H9 (cell line): ENCODE data around the gene DIRAS3. TPM values are rescaled to one million over a fixed set of nuclear protein-coding genes. Genes with fewer than 3 reads are reported as not detected.

Experiments
- DNase-seq: peaks from one replicate; pipeline ENCODE4 v3.0.0-alpha.2; 2017
- H2AFZ ChIP-seq: one replicate; pipeline ENCODE4 v1.6.1; 2013; ENCODE audit warnings: mild to moderate bottlenecking, low read length, control low read depth, moderate library complexity
- H2AK5ac ChIP-seq: 2 replicates; pipeline ENCODE4 v1.6.1; 2013; ENCODE audit warnings: low read length, control low read depth, mixed read lengths; ENCODE audit not compliant: insufficient read length
- H2BK120ac ChIP-seq: one replicate; pipeline ENCODE4 v1.6.1; 2013; ENCODE audit warnings: low read depth, mild to moderate bottlenecking, low read length, control low read depth, inconsistent platforms; ENCODE audit not compliant: poor library complexity, severe bottlenecking
- H2BK12ac ChIP-seq: 2 replicates; pipeline ENCODE4 v1.6.1; 2013; ENCODE audit warnings: low read length, control low read depth, mixed read lengths, low read depth; ENCODE audit not compliant: insufficient read length
- H2BK15ac ChIP-seq: 2 replicates; pipeline ENCODE4 v1.6.1; 2013; ENCODE audit warnings: low read depth, low read length, control low read depth
- H2BK20ac ChIP-seq: one replicate; pipeline ENCODE4 v1.6.1; 2013; ENCODE audit warnings: low read depth, mild to moderate bottlenecking, low read length, control low read depth, inconsistent platforms; ENCODE audit not compliant: poor library complexity, severe bottlenecking
- H2BK5ac ChIP-seq: 2 replicates; pipeline ENCODE4 v1.6.1; 2013; ENCODE audit warnings: low read length, control low read depth, mixed read lengths; ENCODE audit not compliant: insufficient read length
- H3K14ac ChIP-seq: 2 replicates; pipeline ENCODE4 v1.6.1; 2013; ENCODE audit warnings: low read length, control low read depth; ENCODE audit not compliant: insufficient read depth
- H3K18ac ChIP-seq: 2 replicates; pipeline ENCODE4 v1.6.1; 2013; ENCODE audit warnings: low read depth, mild to moderate bottlenecking, mixed read lengths, low read length, control low read depth; ENCODE audit not compliant: insufficient read length
- H3K23ac ChIP-seq: 2 replicates; pipeline ENCODE4 v1.6.1; 2013; ENCODE audit warnings: low read length, control low read depth, mixed read lengths, low read depth; ENCODE audit not compliant: insufficient read length
- H3K23me2 ChIP-seq: 2 replicates; pipeline ENCODE4 v1.6.1; 2013; ENCODE audit warnings: low read depth, mild to moderate bottlenecking, mixed read lengths, low read length, control low read depth; ENCODE audit not compliant: insufficient read length, poor library complexity, severe bottlenecking
- H3K27ac ChIP-seq: 2 replicates; pipeline ENCODE4 v1.5.1; 2013; ENCODE audit warnings: low read length, control low read depth, mixed read lengths, low read depth; ENCODE audit not compliant: insufficient read length
- H3K27me3 ChIP-seq: 2 replicates; pipeline ENCODE4 v1.6.1; 2013; ENCODE audit warnings: low read length, control low read depth, inconsistent platforms; ENCODE audit not compliant: insufficient read depth
- H3K4ac ChIP-seq: 2 replicates; pipeline ENCODE4 v1.6.1; 2013; ENCODE audit warnings: low read depth, mild to moderate bottlenecking, control low read depth, inconsistent platforms, low read length, moderate library complexity
- H3K4me1 ChIP-seq: 2 replicates; pipeline ENCODE4 v1.6.1; 2013; ENCODE audit warnings: low read length, control low read depth, inconsistent platforms; ENCODE audit not compliant: insufficient read depth
- H3K4me2 ChIP-seq: 2 replicates; pipeline ENCODE4 v1.6.1; 2013; ENCODE audit warnings: low read length, control low read depth, mixed read lengths; ENCODE audit not compliant: insufficient read length, insufficient read depth
- H3K56ac ChIP-seq: 2 replicates; pipeline ENCODE4 v1.6.1; 2013; ENCODE audit warnings: low read depth, mild to moderate bottlenecking, mixed read lengths, low read length, control low read depth; ENCODE audit not compliant: insufficient read length
- H3K79me1 ChIP-seq: 2 replicates; pipeline ENCODE4 v1.6.1; 2013; ENCODE audit warnings: low read depth, mild to moderate bottlenecking, moderate library complexity, low read length, control low read depth, inconsistent platforms; ENCODE audit not compliant: insufficient read depth, poor library complexity, severe bottlenecking
- H3K79me2 ChIP-seq: 2 replicates; pipeline ENCODE4 v1.6.1; 2013; ENCODE audit warnings: low read length, control low read depth, inconsistent platforms; ENCODE audit not compliant: insufficient read depth
- H3K9ac ChIP-seq: 2 replicates; pipeline ENCODE4 v1.6.1; 2013; ENCODE audit warnings: low read length, control low read depth, mixed read lengths; ENCODE audit not compliant: insufficient read length; ENCODE audit errors: extremely low read depth
- H3K9me3 ChIP-seq: one replicate; pipeline ENCODE4 v1.6.1; 2013; ENCODE audit warnings: low read depth, low read length, inconsistent platforms; ENCODE audit not compliant: control insufficient read depth
- H3T11ph ChIP-seq: one replicate; pipeline ENCODE4 v1.6.1; 2013; ENCODE audit warnings: mild to moderate bottlenecking, low read length, control low read depth, inconsistent platforms
- H4K20me1 ChIP-seq: one replicate; pipeline ENCODE4 v1.6.1; 2013; ENCODE audit not compliant: control insufficient read depth, insufficient read length, insufficient read depth
- H4K5ac ChIP-seq: 2 replicates; pipeline ENCODE4 v1.6.1; 2013; ENCODE audit warnings: low read depth, mild to moderate bottlenecking, mixed read lengths, low read length, control low read depth; ENCODE audit not compliant: insufficient read length
- H4K8ac ChIP-seq: replicated peaks from 2 replicates; pipeline ENCODE4 v1.6.1; 2013; ENCODE audit warnings: low read length, control low read depth, mixed read lengths, low read depth; ENCODE audit not compliant: insufficient read length
- H4K91ac ChIP-seq: 2 replicates; pipeline ENCODE4 v1.6.1; 2013; ENCODE audit warnings: low read depth, mild to moderate bottlenecking, moderate library complexity, mixed read lengths, low read length, control low read depth; ENCODE audit not compliant: insufficient read length
- H3K27ac Mint-ChIP-seq, 3 experiments: 2 replicates in 2 of 3; 3 replicates in 1 of 3; pipeline ENCODE4 v1.8.0; 2020 to 2021; ENCODE audit warnings: mixed read lengths in 3 of 3, mild to moderate bottlenecking in 1 of 3, moderate library complexity in 1 of 3
- H3K27me3 Mint-ChIP-seq: 2 replicates; pipeline ENCODE4 v1.8.0; 2021; ENCODE audit warnings: low read depth, mild to moderate bottlenecking, moderate library complexity, mixed read lengths
- H3K36me3 Mint-ChIP-seq, 3 experiments: 2 replicates in 2 of 3; 3 replicates in 1 of 3; pipeline ENCODE4 v1.8.0; 2020 to 2021; ENCODE audit warnings: low read depth in 3 of 3, mixed read lengths in 3 of 3; ENCODE audit not compliant: insufficient read depth in 1 of 3
- H3K4me1 Mint-ChIP-seq, 2 experiments: 2 replicates each; pipeline ENCODE4 v1.8.0; 2020; ENCODE audit warnings: mixed read lengths in 2 of 2
- H3K4me3 Mint-ChIP-seq, 2 experiments: 2 replicates in 1 of 2; 3 replicates in 1 of 2; pipeline ENCODE4 v1.8.0; 2020 to 2021; ENCODE audit warnings: mild to moderate bottlenecking in 2 of 2, mixed read lengths in 2 of 2, moderate library complexity in 1 of 2
- H3K9me3 Mint-ChIP-seq, 2 experiments: 2 replicates in 1 of 2; 3 replicates in 1 of 2; pipeline ENCODE4 v1.8.0; 2020; ENCODE audit warnings: mild to moderate bottlenecking in 2 of 2, mixed read lengths in 2 of 2, moderate library complexity in 1 of 2
- WGBS: extraction: QIAGEN DNeasy Blood & Tissue Kit; methylation state at CpG from one replicate; pipeline ENCODE4 v1.1.7; 2013; ENCODE audit warnings: missing lambda C conversion rate, low lambda C conversion rate, mixed read lengths; ENCODE audit not compliant: insufficient read length; ENCODE audit errors: extremely low coverage; 5-methylcytosine and 5-hydroxymethylcytosine counted together
- total RNA-seq: library from RNA; stranded (reverse); gene quantifications from 2 replicates; pipeline ENCODE4 v1.2.1, GENCODE V29; 2021
- TF ChIP-seq, protein P1 (sequence below): fragments of 200-600 bp; sonication (generic); conservative IDR thresholded peaks from 3 replicates; pipeline ENCODE4 v1.8.0; 2021; ENCODE audit warnings: antibody characterized with exemption, mild to moderate bottlenecking

The DIRAS3 gene
- total RNA-seq, 1 experiment from 2014 or later, result not detected

DNA sequence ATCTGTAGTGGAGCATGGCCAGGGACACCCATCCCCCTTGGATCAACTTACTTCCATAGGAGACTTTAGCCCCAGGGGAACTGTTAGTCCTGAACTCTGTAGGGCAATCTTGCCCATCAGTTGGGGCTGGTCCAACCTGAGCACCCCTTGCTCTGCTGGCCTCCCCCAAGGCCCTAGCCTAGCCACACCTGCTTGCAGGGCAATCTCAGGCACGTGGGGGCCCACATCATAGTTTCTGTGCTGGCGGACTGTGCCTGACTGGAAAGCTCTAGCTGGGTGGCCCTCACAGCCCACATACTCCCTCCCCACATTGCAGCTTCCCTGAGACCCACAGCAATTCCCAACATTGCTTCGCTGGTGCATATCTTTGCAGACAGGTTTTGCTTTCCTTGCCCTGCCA lies 6.6 kb upstream of the DIRAS3 start:
- H3K4me3 Mint-ChIP-seq, result no peak overlapping the region
- H3T11ph ChIP-seq, result no peak overlapping the region
- TF ChIP-seq, protein P1, sequence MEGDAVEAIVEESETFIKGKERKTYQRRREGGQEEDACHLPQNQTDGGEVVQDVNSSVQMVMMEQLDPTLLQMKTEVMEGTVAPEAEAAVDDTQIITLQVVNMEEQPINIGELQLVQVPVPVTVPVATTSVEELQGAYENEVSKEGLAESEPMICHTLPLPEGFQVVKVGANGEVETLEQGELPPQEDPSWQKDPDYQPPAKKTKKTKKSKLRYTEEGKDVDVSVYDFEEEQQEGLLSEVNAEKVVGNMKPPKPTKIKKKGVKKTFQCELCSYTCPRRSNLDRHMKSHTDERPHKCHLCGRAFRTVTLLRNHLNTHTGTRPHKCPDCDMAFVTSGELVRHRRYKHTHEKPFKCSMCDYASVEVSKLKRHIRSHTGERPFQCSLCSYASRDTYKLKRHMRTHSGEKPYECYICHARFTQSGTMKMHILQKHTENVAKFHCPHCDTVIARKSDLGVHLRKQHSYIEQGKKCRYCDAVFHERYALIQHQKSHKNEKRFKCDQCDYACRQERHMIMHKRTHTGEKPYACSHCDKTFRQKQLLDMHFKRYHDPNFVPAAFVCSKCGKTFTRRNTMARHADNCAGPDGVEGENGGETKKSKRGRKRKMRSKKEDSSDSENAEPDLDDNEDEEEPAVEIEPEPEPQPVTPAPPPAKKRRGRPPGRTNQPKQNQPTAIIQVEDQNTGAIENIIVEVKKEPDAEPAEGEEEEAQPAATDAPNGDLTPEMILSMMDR, result no peak
- H3K18ac ChIP-seq, result no peak overlapping the region
- no peak overlapping the region for H3K9ac ChIP-seq
- peaks cover 0 to 12% (median 0%) of the 10 kb centered on the region in 3 experiments; a peak in 5 of 7 replicates for H3K36me3 Mint-ChIP-seq
- no CpG with 5 or more reads among the region's 3 CpGs for WGBS
- H4K8ac ChIP-seq, result no peak overlapping the region
- H3K79me1 ChIP-seq, result no peaks in the 10 kb centered on the region
- no peaks in the 10 kb centered on the region for H3K9me3 ChIP-seq
- no peak overlapping the region for H2AFZ ChIP-seq
- H3K27ac Mint-ChIP-seq, result no peak overlapping the region
- H3K56ac ChIP-seq, result no peak overlapping the region
- no peak overlapping the region for H2BK15ac ChIP-seq
- H3K23me2 ChIP-seq, result no peaks in the 10 kb centered on the region
- H2BK120ac ChIP-seq, result no peak overlapping the region
- H2BK20ac ChIP-seq, result no peak overlapping the region
- no peak overlapping the region for H3K4ac ChIP-seq
- H2AK5ac ChIP-seq, result no peak overlapping the region
- no peak overlapping the region for H4K5ac ChIP-seq
- H3K27ac ChIP-seq, result no peak overlapping the region
- H3K23ac ChIP-seq, result no peak overlapping the region
- H3K9me3 Mint-ChIP-seq, result peaks cover 12 to 14% of the 10 kb centered on the region in 2 experiments
- no peak overlapping the region for H4K91ac ChIP-seq
- no peak for DNase-seq
- no peaks in the 10 kb centered on the region for H3K27me3 ChIP-seq
- no peaks in the 10 kb centered on the region; the same call in 1 of the 2 replicates for H3K4me1 ChIP-seq
- H3K4me1 Mint-ChIP-seq, result peaks cover 6 to 8% of the 10 kb centered on the region in 2 experiments
- H2BK5ac ChIP-seq, result no peak overlapping the region
- peaks cover 9% of the 10 kb centered on the region for H3K27me3 Mint-ChIP-seq
- no peaks in the 10 kb centered on the region for H4K20me1 ChIP-seq
- no peak overlapping the region for H3K14ac ChIP-seq
- no peak overlapping the region for H2BK12ac ChIP-seq
- H3K4me2 ChIP-seq, result no peak overlapping the region
- no peaks in the 10 kb centered on the region for H3K79me2 ChIP-seq
